Mucosa of rectum (tissue), 2 donors: ENCODE data around the gene CYP24A1.
A peak's percentile ranks its signal among the peaks of the same experiment; 100 is the strongest.

ENCODE experiments used
- H3K27ac ChIP-seq, 2 donors: one replicate each; pipeline ENCODE4 v1.7.0; 2013; ENCODE audit warnings: inconsistent platforms in 2 of 2, low read depth in 2 of 2, low read length in 2 of 2
- H3K27me3 ChIP-seq, 2 donors: one replicate each; pipeline ENCODE4 v1.7.0; 2013; ENCODE audit warnings: low read length in 2 of 2; ENCODE audit not compliant: control insufficient read depth in 2 of 2, insufficient read depth in 2 of 2
- H3K36me3 ChIP-seq, 2 donors: one replicate each; pipeline ENCODE4 v1.7.0; 2013; ENCODE audit warnings: low read length in 2 of 2; ENCODE audit not compliant: control insufficient read depth in 2 of 2, insufficient read depth in 2 of 2
- H3K4me1 ChIP-seq, 2 donors: one replicate each; pipeline ENCODE4 v1.7.0; 2013; ENCODE audit warnings: low read length in 2 of 2, mild to moderate bottlenecking in 1 of 2; ENCODE audit not compliant: control insufficient read depth in 2 of 2, insufficient read depth in 2 of 2
- H3K4me3 ChIP-seq, 2 donors: one replicate each; pipeline ENCODE4 v1.7.0; 2013; ENCODE audit warnings: low read length in 2 of 2
- H3K9ac ChIP-seq, 2 donors: one replicate each; pipeline ENCODE4 v1.7.0; 2013; ENCODE audit warnings: low read length in 2 of 2, low read depth in 1 of 2, mild to moderate bottlenecking in 1 of 2
- H3K9me3 ChIP-seq, 2 donors: one replicate each; pipeline ENCODE4 v1.7.0; 2013; ENCODE audit warnings: low read length in 2 of 2; ENCODE audit not compliant: control insufficient read depth in 2 of 2
- donor health status: healthy.
- donor health status: Normal muscosa, but diverticular disease.

Gene CYP24A1

DNA sequence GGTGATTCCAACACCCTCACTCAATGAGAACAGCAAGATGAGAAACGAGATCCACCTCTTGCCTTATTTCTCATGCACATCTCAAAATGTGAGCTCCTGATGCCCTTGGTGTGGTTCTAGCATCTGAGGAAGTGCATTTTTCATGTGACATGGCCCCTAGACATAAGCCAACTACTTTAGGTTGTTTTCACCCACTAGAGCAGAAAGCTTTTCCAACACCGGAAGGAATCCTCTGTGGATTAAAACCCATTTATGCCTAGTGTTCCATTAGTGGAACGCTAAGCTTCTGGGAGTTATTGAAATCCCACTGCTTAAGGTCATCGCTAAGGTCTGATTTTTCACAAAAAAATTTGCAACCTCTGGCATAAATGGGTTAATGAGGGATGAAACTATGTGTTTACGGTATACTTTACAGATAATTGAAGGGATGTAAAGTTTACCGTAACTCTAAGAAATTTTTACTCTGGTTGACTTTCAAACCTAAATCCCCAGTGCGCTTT, 24.0 kb downstream of the CYP24A1 start:
- H3K27ac ChIP-seq: peak overlapping the region; percentile 38 to 58
- no peaks in the 10 kb centered on the region for H3K27me3 ChIP-seq
- H3K9me3 ChIP-seq: no peaks in the 10 kb centered on the region
- no peak overlapping the region for H3K4me3 ChIP-seq
- no peak overlapping the region for H3K9ac ChIP-seq
- peaks cover 5 to 7% of the 10 kb centered on the region in 2 donors for H3K4me1 ChIP-seq
- no peaks in the 10 kb centered on the region for H3K36me3 ChIP-seq

DNA sequence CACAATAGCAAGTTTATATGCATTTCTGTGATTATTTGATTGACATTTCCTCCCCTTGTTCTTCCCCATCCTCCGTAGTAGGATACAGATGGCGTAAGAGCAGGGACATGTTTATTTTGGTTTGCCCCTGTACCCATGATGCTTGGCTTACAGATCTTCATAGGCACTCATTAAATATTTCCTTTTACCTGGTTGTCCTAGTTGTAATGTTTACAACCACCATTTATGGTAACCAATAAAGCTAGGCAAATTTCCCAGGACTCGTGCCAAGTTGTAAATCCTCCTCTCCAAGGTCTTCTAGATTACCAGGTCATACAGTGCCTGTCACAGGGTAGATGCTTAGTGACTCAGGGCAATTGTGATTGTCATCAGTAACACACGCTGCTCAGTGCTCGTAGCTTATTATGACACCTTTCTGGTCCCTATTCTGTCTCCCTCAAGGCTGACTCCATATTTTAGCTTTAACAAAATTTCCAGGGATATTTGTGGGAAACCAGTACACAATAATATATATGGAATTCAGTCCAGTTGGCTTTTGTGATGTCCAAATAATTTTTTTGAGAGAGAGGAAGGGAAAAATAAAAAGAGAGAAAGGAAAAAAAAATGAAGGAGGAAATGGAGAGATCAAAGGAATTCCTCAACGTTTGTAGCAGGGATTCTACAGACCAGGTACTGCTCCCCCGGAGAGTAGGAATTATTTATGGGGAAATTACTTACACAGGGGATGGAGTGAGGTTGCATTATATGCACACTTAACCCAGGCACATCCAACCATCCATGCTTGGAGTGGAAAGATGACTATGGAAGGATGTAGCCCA, 24.6 kb downstream of the CYP24A1 start:
- H3K36me3 ChIP-seq: no peaks in the 10 kb centered on the region
- H3K4me1 ChIP-seq: peaks cover 5 to 7% of the 10 kb centered on the region in 2 donors
- no peak overlapping the region for H3K4me3 ChIP-seq
- H3K9ac ChIP-seq: no peak overlapping the region
- peak overlapping the region; percentile 38 to 58 for H3K27ac ChIP-seq
- H3K9me3 ChIP-seq: no peaks in the 10 kb centered on the region
- no peaks in the 10 kb centered on the region for H3K27me3 ChIP-seq

DNA sequence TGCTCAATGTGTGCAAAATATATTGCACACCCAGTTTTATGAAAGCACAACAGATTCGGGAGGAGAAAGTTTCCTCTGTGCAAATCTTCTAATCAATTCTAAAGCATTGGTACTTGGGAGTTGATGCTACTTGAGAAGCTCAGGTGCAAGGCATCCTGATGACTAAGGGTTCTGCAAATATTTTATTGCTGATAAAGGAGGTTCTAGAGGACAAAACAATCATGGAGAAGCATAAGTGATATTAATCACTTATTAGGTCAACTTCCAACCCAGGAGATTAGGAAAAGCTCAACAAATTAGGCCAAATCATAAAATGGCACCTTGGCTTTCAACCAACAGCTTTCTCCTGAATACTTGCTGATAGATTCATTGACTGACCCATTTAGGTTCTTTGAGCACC, 27.1 kb downstream of the CYP24A1 start:
- H3K36me3 ChIP-seq: no peaks in the 10 kb centered on the region
- H3K4me3 ChIP-seq: no peak overlapping the region

DNA sequence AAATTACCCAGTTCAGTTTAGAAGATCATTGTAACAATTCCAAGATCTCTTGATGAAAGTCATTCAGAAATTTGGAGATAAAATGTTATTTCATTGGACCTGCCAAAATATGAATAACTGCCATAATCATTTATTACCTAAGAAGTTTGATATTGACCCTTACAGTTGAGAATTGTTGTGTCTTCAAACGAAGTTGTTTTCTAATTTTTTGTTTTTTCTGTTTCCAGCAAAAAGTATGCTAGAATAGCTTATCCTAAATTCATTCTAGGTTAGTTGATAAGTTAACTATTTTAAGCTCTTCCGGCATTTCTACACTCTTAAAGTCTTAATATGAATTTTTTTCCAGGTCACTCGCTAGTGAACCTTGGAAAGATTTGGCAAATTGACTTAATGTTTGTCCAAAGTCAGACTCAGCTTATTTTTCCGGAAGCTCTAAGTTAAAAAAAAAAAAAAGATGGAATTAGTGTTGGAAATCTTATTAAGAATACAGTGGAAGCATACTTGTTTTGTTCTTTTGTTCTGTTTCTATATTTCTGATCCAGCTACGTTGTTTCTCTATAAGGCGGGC, 28.9 kb downstream of the CYP24A1 start:
- Histone ChIP-seq H3K9me3 (peaks cover 0 to 2% of the 10 kb centered on the region in 2 donors), H3K9ac (no peak overlapping the region), H3K36me3 (no peaks in the 10 kb centered on the region), H3K4me1 (peaks cover 5 to 7% of the 10 kb centered on the region in 2 donors), H3K27me3 (peaks cover 0 to 2% of the 10 kb centered on the region in 2 donors), H3K27ac (no peak overlapping the region), H3K4me3 (no peak overlapping the region)

More for the DNA sequence above, 27.1 kb downstream of the CYP24A1 start:
- Histone ChIP-seq H3K9ac (no peak overlapping the region), H3K27ac (no peak overlapping the region), H3K27me3 (peaks cover 0 to 2% of the 10 kb centered on the region in 2 donors), H3K4me1 (peaks cover 5 to 7% of the 10 kb centered on the region in 2 donors), H3K9me3 (peaks cover 0 to under 1% of the 10 kb centered on the region in 2 donors)

DNA sequence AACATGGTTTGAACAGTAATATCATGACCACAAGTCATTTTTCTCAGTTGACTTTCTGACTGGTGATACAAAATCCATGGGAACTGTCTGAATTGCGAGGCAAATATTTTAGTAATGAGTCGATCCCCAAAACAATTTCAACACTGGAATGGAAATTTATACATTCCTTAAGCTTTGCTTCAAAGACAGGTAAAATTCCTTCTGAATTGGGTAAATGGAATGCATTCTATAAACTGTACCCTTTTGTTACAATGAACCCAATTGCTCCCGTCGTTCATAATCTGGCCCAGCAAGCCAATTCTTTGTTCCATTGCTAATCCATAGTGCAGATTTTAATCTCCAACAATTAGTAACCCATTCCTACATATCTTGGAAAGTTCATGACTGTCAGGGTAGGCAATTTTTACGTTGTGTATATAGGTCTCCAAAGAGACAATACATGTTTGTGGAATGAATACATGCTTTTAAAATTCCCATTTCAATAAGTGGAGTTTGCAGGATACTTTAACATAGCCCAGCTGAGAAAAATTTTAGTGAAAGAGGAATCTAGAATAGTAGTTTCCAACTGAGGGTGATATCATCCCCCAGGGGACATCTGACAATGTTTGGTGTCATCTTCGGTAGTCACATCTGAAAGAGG, 32.7 kb downstream of the CYP24A1 start:
- H3K27ac ChIP-seq: no peak overlapping the region
- H3K4me1 ChIP-seq: no peaks in the 10 kb centered on the region
- no peak overlapping the region for H3K9ac ChIP-seq
- H3K27me3 ChIP-seq: peaks cover 0 to 2% of the 10 kb centered on the region in 2 donors
- no peaks in the 10 kb centered on the region for H3K36me3 ChIP-seq
- H3K9me3 ChIP-seq: peaks cover 0 to 2% of the 10 kb centered on the region in 2 donors
- no peak overlapping the region for H3K4me3 ChIP-seq

DNA sequence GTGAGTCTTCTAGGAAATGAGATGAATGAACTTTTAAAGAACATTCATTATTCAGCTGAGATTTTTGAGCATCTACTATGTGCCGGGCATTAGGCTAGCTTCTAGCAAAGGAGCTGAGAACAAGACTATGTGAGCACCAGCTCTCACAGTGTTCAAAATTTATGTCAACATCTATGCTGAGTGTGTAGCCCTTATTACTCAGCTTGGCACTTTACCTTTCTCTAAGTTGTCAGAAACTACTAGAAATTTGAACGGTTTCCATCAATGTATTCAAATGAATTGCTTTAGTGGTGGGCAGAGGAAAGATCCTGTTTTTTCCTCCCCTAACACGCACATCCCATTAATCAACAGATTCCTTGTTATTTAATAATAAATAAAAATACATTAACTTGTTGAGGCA, 33.3 kb downstream of the CYP24A1 start:
- Histone ChIP-seq H3K9ac (no peak overlapping the region), H3K4me1 (no peaks in the 10 kb centered on the region), H3K4me3 (no peak overlapping the region), H3K9me3 (peaks cover 0 to 2% of the 10 kb centered on the region in 2 donors), H3K27me3 (peaks cover 0 to 2% of the 10 kb centered on the region in 2 donors), H3K27ac (no peak overlapping the region), H3K36me3 (no peaks in the 10 kb centered on the region)

DNA sequence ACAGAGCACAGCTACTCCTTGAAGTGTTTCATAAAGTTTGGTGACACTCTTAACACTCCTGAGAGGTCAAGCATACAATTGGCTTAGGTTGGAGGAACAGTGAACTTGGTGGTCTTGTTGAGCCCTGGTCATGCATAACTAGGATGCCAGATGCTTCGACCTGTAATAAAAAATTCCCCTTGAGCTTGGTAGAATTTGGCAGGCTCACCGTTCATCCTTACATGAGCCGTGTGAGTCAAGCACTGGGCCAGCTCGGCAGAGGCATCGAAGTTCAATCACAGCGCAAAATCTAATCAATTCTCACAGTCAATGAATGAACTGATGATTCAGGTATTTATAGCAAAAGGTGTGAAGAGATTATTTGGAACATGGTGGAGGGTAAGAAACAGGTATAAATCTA, 33.7 kb downstream of the CYP24A1 start:
- peaks cover 0 to 2% of the 10 kb centered on the region in 2 donors for H3K27me3 ChIP-seq
- no peak overlapping the region for H3K27ac ChIP-seq
- no peaks in the 10 kb centered on the region for H3K36me3 ChIP-seq
- H3K4me3 ChIP-seq: no peak overlapping the region
- peaks cover 0 to 2% of the 10 kb centered on the region in 2 donors for H3K9me3 ChIP-seq
- no peaks in the 10 kb centered on the region for H3K4me1 ChIP-seq
- no peak overlapping the region for H3K9ac ChIP-seq

DNA sequence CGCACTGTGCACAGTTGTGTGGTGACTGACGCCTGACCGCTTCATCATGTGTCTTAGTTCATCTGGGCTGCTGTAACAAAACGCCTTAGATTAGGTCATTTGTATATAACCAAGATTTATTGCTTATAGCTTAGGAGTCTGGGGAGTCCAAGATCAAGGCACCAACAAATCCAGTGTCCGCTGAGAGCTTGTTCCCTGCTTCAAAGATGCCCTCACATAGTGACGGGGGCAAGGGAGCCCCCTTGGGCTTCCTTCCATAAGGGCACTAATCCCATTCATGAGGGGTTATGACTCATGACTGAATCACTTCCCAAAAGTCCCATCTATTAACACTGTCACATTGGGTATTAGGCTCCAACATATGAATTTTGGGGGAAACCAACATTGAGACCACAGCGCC, 34.6 kb downstream of the CYP24A1 start:
- Histone ChIP-seq H3K4me1 (no peaks in the 10 kb centered on the region), H3K4me3 (no peak overlapping the region), H3K9me3 (peaks cover 0 to 2% of the 10 kb centered on the region in 2 donors), H3K36me3 (no peaks in the 10 kb centered on the region), H3K27ac (no peak overlapping the region), H3K27me3 (peaks cover 0 to 2% of the 10 kb centered on the region in 2 donors), H3K9ac (no peak overlapping the region)

DNA sequence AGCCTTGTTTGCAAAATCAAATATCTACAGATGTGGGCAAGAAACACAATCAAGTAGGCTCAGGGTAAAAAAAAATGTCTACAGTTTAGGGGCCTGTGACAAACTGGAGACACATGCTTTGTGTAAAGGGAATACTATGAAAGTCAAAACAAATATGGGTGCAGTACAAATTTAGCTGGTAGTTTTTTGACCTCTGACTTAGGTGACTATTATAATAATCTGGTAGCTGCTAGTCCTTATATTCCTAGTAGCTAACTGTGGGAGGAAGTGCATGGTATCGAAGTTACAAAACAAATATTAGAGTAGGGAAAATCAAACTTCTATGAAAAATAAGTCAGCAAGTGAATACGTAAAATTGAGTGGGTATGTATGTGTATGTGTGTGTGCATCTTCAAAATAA, 35.4 kb downstream of the CYP24A1 start:
- Histone ChIP-seq H3K4me1 (peaks cover 2 to 5% of the 10 kb centered on the region in 2 donors), H3K4me3 (no peak overlapping the region), H3K36me3 (no peaks in the 10 kb centered on the region), H3K27me3 (peaks cover 0 to 2% of the 10 kb centered on the region in 2 donors), H3K27ac (no peak overlapping the region), H3K9me3 (peaks cover 0 to 2% of the 10 kb centered on the region in 2 donors), H3K9ac (no peak overlapping the region)

DNA sequence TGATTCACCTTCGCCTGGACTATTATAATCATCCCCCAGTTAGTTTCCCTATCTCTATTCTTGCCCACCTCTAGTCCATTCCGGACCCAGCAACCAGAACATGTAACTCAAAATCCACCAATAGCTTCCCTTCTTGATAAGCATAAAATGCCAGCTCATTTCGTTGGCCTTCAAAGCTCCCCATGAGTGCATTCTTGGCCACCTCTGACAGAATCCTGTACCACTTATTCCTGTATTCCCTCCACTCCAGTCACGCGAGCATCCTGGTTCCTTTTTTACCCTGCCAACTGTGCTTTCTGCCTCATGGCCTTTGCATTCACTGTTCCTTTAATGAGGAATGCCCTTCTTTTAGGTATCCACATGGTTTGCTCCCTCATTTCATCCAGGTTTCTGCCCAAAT, 36.7 kb downstream of the CYP24A1 start:
- H3K36me3 ChIP-seq: no peaks in the 10 kb centered on the region

More for the DNA sequence above, 36.7 kb downstream of the CYP24A1 start:
- Histone ChIP-seq H3K27me3 (peaks cover 0 to 2% of the 10 kb centered on the region in 2 donors), H3K9me3 (peaks cover 0 to 2% of the 10 kb centered on the region in 2 donors), H3K9ac (no peak overlapping the region), H3K4me3 (no peak overlapping the region), H3K4me1 (peaks cover 9 to 10% of the 10 kb centered on the region in 2 donors), H3K27ac (no peak overlapping the region)
